K562 (cell line): ENCODE measurements around the gene TXNRD3. TPM values are rescaled to one million over a fixed set of nuclear protein-coding genes. Genes with fewer than 3 reads are reported as not detected.

Source experiments
- AFF1 ChIP-seq, 2 experiments: fragments of 450-650 bp; IDR thresholded peaks; 2 replicates each; pipeline ENCODE4 v1.6.1; 2018; ENCODE audit warnings: mild to moderate bottlenecking in 2 of 2, low read depth in 1 of 2; ENCODE audit not compliant: partially characterized antibody in 2 of 2
- ARID2 ChIP-seq: fragments of 450-650 bp; IDR thresholded peaks from 2 replicates; pipeline ENCODE4 v1.6.1; 2017; ENCODE audit warnings: antibody characterized with exemption, mild to moderate bottlenecking
- MAFK ChIP-seq: IDR thresholded peaks from 2 replicates; pipeline ENCODE4 v1.6.1; 2011; ENCODE audit warnings: low read length, improper control_type of control experiment
- POLR2AphosphoS2 ChIP-seq: IDR thresholded peaks from 2 replicates; pipeline ENCODE4 v1.6.1; 2012; ENCODE audit warnings: low read length, improper control_type of control experiment
- SOX6 ChIP-seq: fragments of 450-650 bp; IDR thresholded peaks from 2 replicates; pipeline ENCODE4 v1.6.1; 2014; ENCODE audit warnings: mild to moderate bottlenecking
- SP1 ChIP-seq: sonication (generic); formaldehyde crosslinking; IDR thresholded peaks from 2 replicates; pipeline ENCODE4 v1.8.1; 2022; ENCODE audit warnings: mild to moderate bottlenecking, missing genetic modification reagents
- ZNF79 ChIP-seq: fragments of 250-450 bp; sonication (Bioruptor Pico); IDR thresholded peaks from 2 replicates; pipeline ENCODE4 v1.4.0; 2020; ENCODE audit warnings: low read depth, mild to moderate bottlenecking, moderate library complexity
- polyA plus RNA-seq, 8 experiments: library from polyadenylated mRNA; depleted of rRNA in 4 of 8; stranded (reverse) in 5 of 8; unstranded in 3 of 8; fragments of >200 nt; fragmentation: Nextera tagmentation in 2 of 8; fragmentation: Illumina TruSeq in 1 of 8; extraction: Ambion mirVana in 2 of 8; extraction: Trizol in 1 of 8; gene quantifications; 2 replicates each; pipeline versions ENCODE4 v1.2.1 to v1.2.3, GENCODE V29; 2011 to 2014; ENCODE audit warnings: inconsistent platforms in 1 of 8, missing spikeins in 1 of 8
- total RNA-seq, 7 experiments: library from RNA; depleted of rRNA in 6 of 7; stranded (reverse); fragments of >200 nt in 6 of 7; fragmentation: Illumina TruSeq in 2 of 7; extraction: Trizol in 2 of 7; gene quantifications; 2 replicates each; pipeline versions ENCODE4 v1.2.1 to v1.2.3, GENCODE V29; 2011 to 2021; ENCODE audit warnings: low replicate concordance in 1 of 7
- TF ChIP-seq, protein P1 (sequence below): fragments of 450-650 bp; IDR thresholded peaks from 2 replicates; pipeline ENCODE4 v1.6.1; 2016; ENCODE audit warnings: low read depth, mild to moderate bottlenecking, moderate library complexity

The TXNRD3 gene
- total and polyA plus RNA-seq, 9 of the 15 experiments (the other 6 are each of a cell fraction or from before 2014, with no cell fraction given) = 0.96 to 2.3 (median 1.7) TPM

GRCh38 chr3:126618760-126619159 is 36.2 kb downstream of the TXNRD3 start (continued):
- TF ChIP-seq MAFK = no peak
- no peak for TF ChIP-seq AFF1 (IDR thresholded peaks at IDR 0.05; ENCODE audit: low read depth in 1 of 2, partially characterized antibody in 2 of 2)
- TF ChIP-seq SOX6 = no peak
- TF ChIP-seq, protein P1, sequence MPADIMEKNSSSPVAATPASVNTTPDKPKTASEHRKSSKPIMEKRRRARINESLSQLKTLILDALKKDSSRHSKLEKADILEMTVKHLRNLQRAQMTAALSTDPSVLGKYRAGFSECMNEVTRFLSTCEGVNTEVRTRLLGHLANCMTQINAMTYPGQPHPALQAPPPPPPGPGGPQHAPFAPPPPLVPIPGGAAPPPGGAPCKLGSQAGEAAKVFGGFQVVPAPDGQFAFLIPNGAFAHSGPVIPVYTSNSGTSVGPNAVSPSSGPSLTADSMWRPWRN = no peak
- no peak for TF ChIP-seq SP1 (CRISPR knock-in tag)
- no peak for TF ChIP-seq POLR2AphosphoS2
- no peak for TF ChIP-seq ARID2
- no peak for TF ChIP-seq ZNF79
- TF ChIP-seq, all 486 proteins: peak for 0
